GM12892 (cell line): Measurements from ENCODE around the gene RSU1.

ENCODE experiments used
- POLR2A ChIP-seq: IDR thresholded peaks from 2 replicates; pipeline ENCODE4 v1.6.1; 2011; ENCODE audit warnings: low read depth, low read length, control low read depth
- POLR2AphosphoS5 ChIP-seq: IDR thresholded peaks from 2 replicates; pipeline ENCODE4 v1.6.1; 2011; ENCODE audit warnings: low read depth, low read length, control low read depth
- TAF1 ChIP-seq: IDR thresholded peaks from 2 replicates; pipeline ENCODE4 v1.6.1; 2011; ENCODE audit warnings: low read depth, mild to moderate bottlenecking, control low read depth, low read length, borderline replicate concordance

- TF ChIP-seq POLR2A (no peak), TAF1 (no peak), POLR2AphosphoS5 (no peak)
Measured at GRCh38 chr10:16679511-16679910, 137.7 kb downstream of the RSU1 start.
